ENCODE results near the gene RHNO1. TPM values are rescaled to one million over a fixed set of nuclear protein-coding genes. Genes with fewer than 3 reads are reported as not detected.
A peak's percentile ranks its signal among the peaks of the same experiment; 100 is the strongest.

The RHNO1 gene, protein sequence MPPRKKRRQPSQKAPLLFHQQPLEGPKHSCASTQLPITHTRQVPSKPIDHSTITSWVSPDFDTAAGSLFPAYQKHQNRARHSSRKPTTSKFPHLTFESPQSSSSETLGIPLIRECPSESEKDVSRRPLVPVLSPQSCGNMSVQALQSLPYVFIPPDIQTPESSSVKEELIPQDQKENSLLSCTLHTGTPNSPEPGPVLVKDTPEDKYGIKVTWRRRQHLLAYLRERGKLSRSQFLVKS
- total RNA-seq (2021; fragmentation: NEBNext Ultra II Directional; extraction: Animal tissue kit (Norgen Biotek cat#: 25700)), result 10 to 100 TPM; 25.4 to 47.3 (median 39.7) TPM
- long read RNA-seq, transcript RHNO1-204 (3 exons, 1,870 nt), result major isoform, 21 of 29 reads
- long read RNA-seq, partial matches to known transcripts, result 3 of 29 reads
- long read RNA-seq, other reads (novel, unspliced or antisense), result 0 of 29 reads

DNA sequence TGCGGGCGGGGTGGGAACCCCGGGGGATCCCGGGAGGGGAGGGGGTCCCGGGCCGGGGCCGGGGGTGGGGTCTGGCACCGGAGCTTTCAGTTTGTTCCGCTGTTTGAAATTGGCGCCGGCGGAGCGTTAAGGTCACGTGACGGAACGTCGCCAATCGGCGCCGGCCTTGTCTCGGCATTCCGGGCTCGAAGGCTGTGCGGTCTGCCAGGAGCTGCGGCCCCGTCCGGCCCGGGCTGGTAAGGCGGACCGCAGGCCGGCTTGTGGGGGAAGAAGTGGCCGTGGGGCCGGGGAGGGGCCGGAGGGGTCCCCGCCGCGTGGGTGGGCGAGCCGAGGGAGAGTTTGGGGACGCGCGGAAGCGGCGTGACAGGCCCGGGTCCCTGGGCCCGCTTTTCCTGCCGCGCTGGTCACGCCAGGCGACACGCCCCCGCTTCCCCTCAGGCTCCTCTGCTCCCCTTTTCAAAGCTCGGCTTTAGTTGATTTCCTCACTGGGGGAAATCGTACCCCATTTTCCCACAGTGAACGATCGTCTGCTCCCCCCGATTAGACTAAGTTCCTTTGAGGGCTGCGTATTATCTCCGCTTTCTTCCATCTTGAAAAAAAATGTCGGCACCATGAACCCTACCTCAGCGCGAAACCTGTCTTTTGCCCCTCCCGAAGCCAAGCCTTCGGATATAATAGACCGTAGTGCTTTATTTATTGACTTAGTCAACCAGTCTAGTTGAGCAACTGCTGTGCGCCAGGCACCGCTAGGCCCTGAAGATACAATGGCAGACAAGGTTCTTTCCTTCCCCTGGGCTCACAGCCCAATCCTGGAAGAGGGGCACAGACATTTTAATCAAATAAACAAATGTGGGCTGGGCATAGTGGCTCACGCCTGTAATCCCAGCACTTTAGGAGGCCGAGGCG lies at the start of gene RHNO1, which contains the start of gene FOXM1:
Gene RHNO1, plus strand, starts transcription at position 177 of the 906 bp plus-strand sequence. CDS start 8,144 bp downstream, outside the sequence.
Gene FOXM1, minus strand, starts transcription at position 128 of the 906 bp plus-strand sequence. CDS start 2,696 bp downstream, outside the sequence.
- no peaks in the 10 kb centered on the region; the same call in 1 of the 2 replicates for H3K36me3 Mint-ChIP-seq (ENCODE audit: low read depth)
- peak within 1 kb of the TSS; percentile 97 for H3K4me3 Mint-ChIP-seq
- peaks cover 4% of the 10 kb centered on the region; the same call in 1 of the 2 replicates for H3K27me3 Mint-ChIP-seq (ENCODE audit: insufficient read depth)
- DNase-seq, result peak; percentile 88
- TF ChIP-seq, protein P1, sequence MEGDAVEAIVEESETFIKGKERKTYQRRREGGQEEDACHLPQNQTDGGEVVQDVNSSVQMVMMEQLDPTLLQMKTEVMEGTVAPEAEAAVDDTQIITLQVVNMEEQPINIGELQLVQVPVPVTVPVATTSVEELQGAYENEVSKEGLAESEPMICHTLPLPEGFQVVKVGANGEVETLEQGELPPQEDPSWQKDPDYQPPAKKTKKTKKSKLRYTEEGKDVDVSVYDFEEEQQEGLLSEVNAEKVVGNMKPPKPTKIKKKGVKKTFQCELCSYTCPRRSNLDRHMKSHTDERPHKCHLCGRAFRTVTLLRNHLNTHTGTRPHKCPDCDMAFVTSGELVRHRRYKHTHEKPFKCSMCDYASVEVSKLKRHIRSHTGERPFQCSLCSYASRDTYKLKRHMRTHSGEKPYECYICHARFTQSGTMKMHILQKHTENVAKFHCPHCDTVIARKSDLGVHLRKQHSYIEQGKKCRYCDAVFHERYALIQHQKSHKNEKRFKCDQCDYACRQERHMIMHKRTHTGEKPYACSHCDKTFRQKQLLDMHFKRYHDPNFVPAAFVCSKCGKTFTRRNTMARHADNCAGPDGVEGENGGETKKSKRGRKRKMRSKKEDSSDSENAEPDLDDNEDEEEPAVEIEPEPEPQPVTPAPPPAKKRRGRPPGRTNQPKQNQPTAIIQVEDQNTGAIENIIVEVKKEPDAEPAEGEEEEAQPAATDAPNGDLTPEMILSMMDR (IDR thresholded peaks at IDR 0.05), result no peak
- H3K27ac Mint-ChIP-seq, result peak within 1 kb of the TSS; percentile 98
- H3K9me3 Mint-ChIP-seq, result no peaks in the 10 kb centered on the region
- H3K4me1 Mint-ChIP-seq (ENCODE audit: low read depth), result peaks cover 19% of the 10 kb centered on the region

DNA sequence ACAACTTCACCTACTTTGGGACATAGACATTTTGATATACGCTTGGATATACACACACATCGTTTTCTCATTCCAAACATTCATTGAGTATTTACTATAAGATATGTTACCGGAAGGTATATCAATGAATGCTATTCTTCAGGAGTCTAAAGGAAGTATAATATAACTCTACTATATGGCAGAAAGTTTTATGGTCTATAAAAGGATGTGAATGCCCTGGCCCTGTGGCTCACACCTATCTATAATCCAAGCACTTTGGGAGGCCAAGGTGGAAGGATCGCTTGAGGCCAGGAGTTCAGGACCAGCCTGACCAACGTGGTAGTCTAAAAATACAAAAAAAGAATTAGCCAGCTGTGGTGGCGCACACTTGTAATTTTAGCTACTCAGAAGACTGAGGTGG lies 47.7 kb upstream of the RHNO1 start:
- no peak for DNase-seq
- Mint-ChIP-seq H3K36me3 (ENCODE audit: low read depth) (peaks cover 21% of the 10 kb centered on the region), H3K9me3 (no peaks in the 10 kb centered on the region), H3K27me3 (ENCODE audit: insufficient read depth) (peaks cover 6% of the 10 kb centered on the region), H3K4me1 (ENCODE audit: low read depth) (peaks cover 2% of the 10 kb centered on the region; the same call in 1 of the 2 replicates), H3K4me3 (no peak overlapping the region), H3K27ac (no peak overlapping the region)
- TF ChIP-seq, protein P1 (IDR thresholded peaks at IDR 0.05), result no peak

DNA sequence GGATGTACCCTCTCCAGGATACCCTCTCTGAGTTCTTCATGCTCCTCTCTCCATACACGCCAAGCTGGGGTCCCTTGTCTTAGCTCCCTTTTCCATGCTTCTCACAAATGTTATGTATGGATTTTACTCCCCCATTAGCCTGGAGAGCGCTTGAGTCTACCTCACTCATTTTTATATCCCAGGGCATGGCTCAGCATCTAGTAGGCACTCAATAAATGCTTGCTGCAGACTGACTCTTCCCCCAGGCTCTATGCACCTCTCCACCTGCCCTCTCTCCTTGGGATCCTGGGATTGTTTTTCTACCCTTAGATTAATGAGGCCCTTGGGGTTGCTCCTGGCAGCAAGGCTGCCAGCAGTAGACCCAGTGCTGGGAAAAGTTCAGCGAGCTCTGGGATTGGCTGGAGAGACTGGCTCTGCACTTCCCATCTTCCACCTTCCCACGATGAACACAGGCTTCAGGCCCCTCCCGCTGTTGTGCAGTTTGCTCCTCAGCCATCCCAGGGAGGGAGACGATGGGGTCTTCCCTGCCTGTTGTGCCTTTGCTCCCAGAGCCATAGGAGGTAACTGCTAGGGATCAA lies 44.4 kb upstream of the RHNO1 start:
- peaks cover 10% of the 10 kb centered on the region; the same call in 1 of the 2 replicates for H3K36me3 Mint-ChIP-seq (ENCODE audit: low read depth)
- TF ChIP-seq, protein P1 (IDR thresholded peaks at IDR 0.05), result no peak
- H3K27ac Mint-ChIP-seq, result no peak overlapping the region
- H3K27me3 Mint-ChIP-seq (ENCODE audit: insufficient read depth), result peaks cover 10% of the 10 kb centered on the region
- no peak overlapping the region for H3K4me3 Mint-ChIP-seq
- H3K4me1 Mint-ChIP-seq (ENCODE audit: low read depth), result peaks cover 12% of the 10 kb centered on the region; the same call in 1 of the 2 replicates
- no peak for DNase-seq
- no peaks in the 10 kb centered on the region for H3K9me3 Mint-ChIP-seq

DNA sequence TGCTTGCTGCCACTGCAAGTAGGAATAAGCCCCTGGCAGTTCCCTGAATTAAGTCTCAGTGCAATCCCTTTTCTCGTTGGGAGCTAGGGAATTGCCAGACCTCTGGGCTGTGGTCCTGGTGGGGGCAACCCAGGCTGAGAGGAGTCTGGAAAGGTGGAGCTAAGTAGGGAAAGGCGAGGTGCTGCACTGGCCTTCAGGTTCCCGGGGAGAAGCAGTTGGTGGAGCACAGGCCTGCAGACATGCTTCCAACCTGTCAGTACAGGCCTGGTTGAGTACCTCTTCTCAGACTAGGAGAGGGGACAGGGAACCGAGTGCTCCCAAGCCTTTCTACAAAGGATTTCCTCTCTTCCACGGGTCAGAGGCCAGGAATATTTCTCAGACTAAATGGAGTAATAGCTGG lies 43.7 kb upstream of the RHNO1 start:
- peaks cover 12% of the 10 kb centered on the region; the same call in 1 of the 2 replicates for H3K4me1 Mint-ChIP-seq (ENCODE audit: low read depth)
- H3K4me3 Mint-ChIP-seq, result no peak overlapping the region
- no peak overlapping the region for H3K27ac Mint-ChIP-seq
- TF ChIP-seq, protein P1 (IDR thresholded peaks at IDR 0.05), result no peak
- H3K36me3 Mint-ChIP-seq (ENCODE audit: low read depth), result peaks cover 6% of the 10 kb centered on the region; the same call in 1 of the 2 replicates
- DNase-seq, result no peak
- H3K27me3 Mint-ChIP-seq (ENCODE audit: insufficient read depth), result peaks cover 10% of the 10 kb centered on the region
- no peaks in the 10 kb centered on the region for H3K9me3 Mint-ChIP-seq

DNA sequence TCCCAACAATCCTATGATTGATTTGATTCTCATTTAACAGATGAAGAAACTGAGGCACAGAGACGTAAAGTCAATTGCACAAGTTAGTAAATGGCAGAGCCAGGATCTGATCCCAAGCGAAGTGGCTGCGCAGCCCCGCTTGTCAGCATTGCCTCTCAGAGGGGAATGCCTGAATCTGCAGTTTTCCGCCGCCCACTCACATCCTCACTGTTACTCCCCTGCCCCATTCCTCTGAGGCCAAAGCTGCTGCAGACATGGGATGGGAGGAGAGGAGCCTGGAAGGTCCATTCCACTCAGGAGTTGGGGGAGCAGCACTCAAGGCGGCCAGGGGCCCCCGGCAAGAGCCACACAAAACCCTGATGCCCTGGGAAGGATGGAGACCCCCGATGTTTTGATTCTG lies 43.2 kb upstream of the RHNO1 start:
- Mint-ChIP-seq H3K9me3 (no peaks in the 10 kb centered on the region), H3K4me3 (no peak overlapping the region), H3K4me1 (ENCODE audit: low read depth) (peaks cover 12% of the 10 kb centered on the region; the same call in 1 of the 2 replicates), H3K27me3 (ENCODE audit: insufficient read depth) (peaks cover 10% of the 10 kb centered on the region), H3K36me3 (ENCODE audit: low read depth) (peaks cover 5% of the 10 kb centered on the region; the same call in 1 of the 2 replicates), H3K27ac (no peak overlapping the region)
- TF ChIP-seq, protein P1 (IDR thresholded peaks at IDR 0.05), result no peak
- DNase-seq, result no peak

Measured in HFFc6 (cell line).